Colon (tissue), 2 donors: ENCODE data around the gene FLVCR2.

ENCODE experiments used
- FAIRE-seq: peaks from 2 replicates; lab custom pipeline; 2012; peaks lifted over from hg19 to GRCh38; lab: Jason Lieb, UNC
- donor health status: control.
- donor health status: control.

Gene FLVCR2

DNA sequence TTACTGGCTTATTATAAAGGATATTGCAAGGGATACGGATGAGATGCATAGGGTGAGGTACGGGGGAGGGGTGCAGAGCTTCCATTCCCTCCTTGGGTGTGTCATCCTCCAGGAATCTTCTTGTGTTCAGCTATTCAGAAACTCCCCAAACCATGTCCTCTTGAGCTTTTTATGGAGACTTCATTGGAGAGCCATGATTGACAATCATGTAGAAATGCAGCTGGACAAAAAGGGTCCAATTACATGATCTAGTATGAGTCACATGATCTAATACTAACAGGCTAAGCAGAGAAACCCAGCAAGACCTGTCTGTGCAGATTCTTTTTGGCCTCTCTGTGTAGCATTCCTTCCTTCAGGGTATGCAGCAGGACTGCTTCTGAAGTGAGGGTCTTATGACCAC is 23.9 kb upstream of the FLVCR2 start:
- no peak for FAIRE-seq

DNA sequence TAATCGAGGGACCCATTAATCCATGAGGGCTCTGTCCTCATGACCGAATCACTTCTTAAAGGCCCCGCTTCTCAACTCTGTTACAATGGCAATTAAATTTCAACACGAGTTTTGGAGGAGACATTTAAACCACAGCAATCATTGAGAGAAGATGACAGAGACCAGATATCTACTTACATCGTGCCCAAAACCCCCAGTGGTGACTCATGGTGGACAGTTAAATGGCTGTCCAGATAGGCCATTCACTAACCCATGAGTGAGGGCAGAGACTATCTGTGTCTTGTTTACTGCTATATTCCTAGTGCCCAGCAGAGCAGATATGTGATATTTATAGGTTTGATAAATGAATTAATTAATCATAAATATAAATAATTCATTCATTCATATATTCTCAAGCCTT is 20.0 kb upstream of the FLVCR2 start:
- no peak for FAIRE-seq

DNA sequence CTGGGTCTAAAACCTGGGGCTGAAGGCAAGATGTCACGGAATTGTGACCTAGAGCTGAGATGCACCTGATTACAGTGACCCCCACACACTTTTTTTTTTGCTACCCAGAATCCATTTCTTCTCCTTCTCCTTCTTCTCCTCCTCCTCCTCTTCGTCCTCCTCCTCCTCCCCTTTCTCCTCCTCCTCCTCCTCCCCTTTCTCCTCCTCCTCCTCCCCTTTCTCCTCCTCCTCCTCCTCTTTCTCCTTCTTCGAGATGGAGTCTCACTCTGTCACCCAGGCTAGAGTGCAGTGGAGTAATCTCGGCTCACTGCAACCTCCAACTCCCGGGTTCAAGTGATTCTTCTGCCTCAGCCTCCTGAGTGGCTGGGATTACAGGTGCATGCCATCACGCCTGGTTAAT is 19.4 kb upstream of the FLVCR2 start:
- no peak for FAIRE-seq

DNA sequence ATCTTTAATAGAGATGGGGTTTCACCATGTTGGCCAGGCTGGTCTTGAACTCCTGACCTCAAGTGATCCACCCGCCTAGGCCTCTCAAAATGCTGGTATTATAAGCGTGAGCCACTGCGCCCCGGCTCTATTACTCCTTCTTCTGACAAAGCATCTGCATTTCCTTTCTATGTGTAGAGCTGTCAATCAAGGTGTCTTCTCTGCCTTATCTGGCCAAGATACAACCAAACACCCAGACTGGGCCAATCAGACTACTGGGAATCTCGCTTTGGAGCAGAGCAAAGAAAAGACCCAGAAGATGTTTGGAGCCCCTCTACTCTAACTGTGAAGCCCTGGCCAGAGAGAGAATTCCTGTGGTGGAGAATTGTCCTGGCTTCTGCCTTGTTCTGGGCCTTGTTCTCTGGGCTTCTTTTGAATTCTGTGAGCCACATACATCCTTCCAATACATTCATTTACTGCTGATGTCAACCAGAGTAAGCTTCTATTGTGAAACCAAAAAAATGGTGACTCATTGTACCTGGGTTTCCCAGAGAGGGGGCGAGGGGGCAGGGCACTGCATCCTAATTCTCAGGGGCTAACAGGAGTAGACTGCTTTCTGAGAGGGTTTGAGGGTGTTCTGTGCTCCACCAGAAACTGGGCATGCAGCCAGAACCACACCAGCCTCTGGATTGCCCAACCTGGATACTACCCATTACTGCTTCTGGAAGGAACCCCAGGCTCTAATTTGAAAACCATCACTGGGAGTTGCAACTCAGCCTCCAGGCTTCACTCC is 18.8 kb upstream of the FLVCR2 start:
- FAIRE-seq: no peak

DNA sequence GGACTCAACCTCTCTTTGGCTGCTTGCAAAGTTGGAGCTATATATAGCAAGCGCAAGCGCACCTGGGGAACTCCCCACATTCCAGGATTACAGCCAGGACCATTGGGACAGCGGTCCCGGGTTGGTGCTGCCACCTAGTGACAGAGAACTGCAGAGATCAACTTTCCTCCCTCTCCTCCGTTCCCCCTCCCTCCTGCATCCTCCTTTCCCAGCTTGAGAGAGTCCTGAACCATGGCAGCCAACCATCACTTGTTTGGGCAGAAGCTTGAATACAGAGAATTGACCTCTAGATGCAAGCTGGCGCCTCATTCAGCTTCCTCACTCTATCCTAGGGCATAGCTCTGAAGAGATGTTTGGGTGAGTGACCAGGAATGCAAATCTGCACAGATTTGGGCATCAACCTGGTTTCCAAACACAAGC is 17.4 kb upstream of the FLVCR2 start:
- no peak for FAIRE-seq

DNA sequence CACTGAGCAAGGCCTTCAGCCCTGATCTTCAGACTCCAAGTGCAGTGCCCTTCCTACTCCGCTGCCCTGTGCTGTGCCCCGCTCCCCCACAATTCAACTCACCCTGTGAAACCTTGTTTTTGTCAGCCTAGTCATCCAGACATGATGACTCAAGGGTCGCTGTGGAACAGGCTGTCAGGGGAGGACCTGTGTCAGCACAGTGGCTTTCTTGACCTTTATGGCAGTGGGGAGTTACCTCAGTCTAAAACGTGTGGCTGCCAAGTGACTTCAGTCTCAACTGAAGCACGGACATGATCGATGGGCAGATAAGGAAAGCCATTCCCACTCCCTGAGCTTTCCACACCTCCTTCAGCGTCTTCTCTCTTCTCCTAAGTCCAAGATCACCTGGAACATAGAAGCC is 16.3 kb upstream of the FLVCR2 start:
- no peak for FAIRE-seq

DNA sequence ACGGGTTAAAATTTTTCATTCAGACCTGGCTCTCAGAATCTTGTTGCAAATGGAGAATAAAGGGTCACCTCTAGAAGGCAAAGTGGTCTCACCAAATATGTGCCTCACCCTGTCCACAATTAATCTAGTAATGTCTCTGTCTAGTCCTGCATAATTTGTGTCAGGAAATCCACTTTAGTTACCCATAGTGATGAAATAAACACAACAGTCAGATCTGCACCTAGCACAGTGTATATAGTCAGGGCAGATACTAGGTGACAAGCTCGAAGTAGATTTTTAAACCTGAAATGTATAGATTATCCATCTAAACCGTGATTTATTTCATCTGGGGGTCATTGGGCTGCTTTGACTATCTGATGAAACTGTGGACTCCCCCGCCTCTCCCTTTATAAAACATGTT is 15.9 kb upstream of the FLVCR2 start:
- FAIRE-seq: no peak

DNA sequence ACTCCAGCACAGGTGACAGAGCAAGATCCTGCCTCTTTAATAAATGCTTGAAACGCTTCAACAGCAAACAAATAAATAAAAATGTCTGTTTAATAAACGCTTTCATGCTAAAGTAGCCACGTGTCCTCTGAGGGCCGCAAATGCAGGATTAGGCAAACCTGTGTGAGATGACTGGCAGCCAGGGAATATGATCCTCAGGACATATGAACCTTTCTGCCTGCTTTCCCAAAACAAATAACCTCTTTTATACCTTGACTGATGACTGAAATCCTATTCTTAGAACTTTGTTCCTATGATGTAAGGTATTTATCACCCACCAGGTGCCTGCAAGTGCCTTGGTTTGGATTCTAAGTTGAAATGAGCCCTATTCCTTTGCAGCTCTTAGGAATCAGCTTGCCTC is 14.5 kb upstream of the FLVCR2 start:
- FAIRE-seq: no peak

DNA sequence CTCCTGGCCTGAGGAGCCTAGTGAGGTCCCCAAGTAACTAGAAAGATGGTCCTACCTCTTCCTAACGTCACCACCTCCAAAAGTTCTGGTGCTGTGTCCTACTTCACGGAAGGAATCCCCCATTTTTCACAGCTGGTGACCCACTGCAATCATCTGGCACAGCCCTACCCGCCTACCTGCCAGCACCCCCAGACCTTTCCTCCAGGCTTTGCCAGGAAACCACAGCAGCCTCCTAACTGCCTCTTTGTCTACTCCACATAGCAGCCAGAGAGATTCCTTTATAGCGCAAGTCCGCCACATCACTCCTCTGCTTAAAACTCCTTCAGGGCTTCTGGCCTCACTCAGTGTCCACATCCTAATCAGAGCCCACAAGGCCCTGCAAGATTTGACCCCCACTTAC is 13.4 kb upstream of the FLVCR2 start:
- no peak for FAIRE-seq

DNA sequence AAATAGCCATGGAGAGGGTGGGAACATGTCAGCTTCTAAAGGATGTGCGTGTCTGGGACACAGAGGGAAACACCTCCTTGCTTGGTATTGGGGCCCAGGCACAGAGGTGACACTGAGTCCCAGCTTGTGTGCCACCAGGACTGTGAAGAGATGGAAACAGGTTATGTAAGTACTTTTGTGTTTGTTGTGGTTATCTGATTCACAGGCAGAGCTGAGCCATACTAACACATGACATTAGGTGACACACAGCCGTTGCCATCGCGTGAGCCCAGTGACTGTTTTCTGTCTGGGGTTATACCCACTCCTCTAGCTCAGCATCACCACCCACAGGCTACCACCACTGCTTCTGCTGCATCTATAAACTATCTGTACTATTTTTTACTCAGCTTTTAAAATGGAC is 12.1 kb upstream of the FLVCR2 start:
- FAIRE-seq: no peak

DNA sequence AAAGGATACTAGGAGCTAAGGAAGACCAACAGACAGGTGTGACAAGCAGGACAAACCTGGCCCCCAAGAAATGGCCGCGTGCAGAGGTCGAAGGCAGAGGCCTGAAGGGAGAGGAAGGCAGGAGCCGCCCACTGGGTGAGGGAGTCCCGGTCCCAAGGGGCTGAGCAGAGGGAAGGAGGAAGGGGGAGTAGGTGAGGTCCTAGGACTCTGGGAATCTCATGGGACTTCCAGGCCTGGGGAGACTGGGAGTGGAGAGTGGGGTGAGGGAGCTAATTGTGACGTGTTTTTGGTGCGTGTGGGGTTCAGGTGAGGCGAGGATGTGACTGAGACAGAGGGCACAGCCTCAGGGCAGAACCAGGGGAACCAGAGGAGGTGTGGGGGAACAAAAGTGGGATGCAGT is 11.7 kb upstream of the FLVCR2 start:
- FAIRE-seq: no peak

DNA sequence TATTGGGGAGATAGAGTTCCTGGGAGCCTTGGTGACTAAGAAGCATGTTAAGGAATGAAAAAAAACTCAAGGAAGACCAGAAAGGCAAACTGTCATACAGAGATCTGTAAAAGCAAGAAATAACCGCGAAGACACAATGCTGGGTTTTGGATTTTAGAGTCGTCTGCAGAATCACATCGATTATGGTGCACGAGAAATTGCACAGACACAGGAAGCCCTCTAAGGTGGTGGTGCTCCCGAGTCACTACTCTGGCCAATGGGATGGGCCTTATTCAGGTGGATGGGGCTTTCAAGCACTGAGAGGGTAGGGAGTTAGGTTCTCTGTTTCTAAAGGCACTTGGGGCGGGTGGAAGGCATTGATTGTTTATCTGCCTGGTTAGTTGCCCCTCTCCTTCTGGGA is 10.3 kb upstream of the FLVCR2 start:
- FAIRE-seq: no peak

DNA sequence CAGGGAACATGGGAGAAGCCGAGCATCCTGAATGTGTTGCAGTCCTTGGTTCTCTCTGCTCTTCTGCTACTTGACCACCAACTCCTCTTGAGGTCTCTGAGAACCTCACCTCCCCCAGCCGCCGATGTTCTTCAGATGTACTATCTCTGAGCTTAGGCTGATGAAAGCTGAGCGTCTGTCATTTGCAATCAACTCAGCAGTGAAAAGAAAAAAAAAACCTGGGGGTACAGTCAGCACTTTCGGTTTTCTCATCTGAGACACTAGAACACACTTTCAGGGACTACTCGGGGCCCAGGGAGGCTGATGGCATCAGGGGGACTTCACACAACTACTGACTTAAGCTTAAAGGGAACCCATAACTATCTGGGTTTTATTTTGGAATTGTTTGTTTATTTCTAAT is 9.6 kb upstream of the FLVCR2 start:
- no peak for FAIRE-seq

DNA sequence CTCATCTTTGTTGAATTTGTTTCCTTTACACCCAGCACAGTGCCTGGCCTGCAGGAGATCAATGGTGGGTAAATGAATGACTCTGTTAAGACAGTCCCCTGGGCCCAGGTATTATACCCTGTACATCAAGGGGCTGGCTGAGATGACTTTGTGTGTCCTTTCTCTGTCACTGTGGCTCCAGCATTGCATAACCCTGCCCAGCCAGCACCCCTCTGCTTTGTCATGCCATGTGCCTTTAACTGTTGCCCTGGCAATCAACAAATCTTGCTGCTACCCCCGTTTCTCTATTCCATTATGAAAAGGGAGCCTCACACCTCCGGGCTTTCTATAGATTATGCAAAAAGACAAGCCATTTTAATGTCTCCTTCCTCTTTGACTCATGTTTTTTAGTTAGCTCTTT is 7.6 kb upstream of the FLVCR2 start:
- no peak for FAIRE-seq

DNA sequence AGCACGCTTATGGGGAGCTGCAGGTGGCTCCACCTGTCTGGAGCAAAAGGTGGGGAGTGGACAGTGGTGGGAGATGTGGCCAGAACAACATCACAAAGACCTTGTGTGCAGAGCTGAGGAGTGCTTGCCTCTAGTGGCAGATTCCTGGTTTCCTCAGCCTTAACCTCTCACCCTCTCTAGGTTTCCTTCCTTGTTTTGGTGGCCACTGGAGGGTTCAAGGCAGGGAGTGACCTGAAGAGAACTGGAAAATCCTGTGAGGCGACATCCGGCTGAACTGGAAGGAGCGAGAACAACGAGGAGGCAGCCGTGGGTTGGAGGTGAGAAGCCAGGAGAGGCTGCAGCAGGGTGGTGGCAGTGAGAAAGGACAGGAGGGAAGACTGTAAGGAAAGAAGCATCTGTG is 6.3 kb upstream of the FLVCR2 start:
- no peak for FAIRE-seq

DNA sequence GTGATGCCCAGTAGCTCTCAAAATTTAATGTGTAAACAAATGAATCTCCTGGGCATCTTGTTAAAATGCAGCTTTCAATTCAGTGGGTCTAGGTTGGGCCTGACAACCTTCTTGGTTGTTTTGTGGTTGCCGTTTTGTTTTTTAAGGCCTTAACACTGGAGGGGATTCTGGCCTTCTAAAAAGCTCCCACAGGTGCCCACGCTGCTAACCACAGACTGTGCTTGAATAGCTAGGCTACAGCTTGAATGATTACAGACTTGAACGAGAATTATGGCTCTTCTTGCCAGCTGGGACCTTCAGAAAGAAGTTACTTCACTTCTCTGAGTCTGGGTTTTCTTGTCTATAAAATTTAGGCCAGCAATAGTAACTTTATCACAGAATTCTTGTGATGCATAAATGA is 1.3 kb upstream of the FLVCR2 start:
- FAIRE-seq: no peak

DNA sequence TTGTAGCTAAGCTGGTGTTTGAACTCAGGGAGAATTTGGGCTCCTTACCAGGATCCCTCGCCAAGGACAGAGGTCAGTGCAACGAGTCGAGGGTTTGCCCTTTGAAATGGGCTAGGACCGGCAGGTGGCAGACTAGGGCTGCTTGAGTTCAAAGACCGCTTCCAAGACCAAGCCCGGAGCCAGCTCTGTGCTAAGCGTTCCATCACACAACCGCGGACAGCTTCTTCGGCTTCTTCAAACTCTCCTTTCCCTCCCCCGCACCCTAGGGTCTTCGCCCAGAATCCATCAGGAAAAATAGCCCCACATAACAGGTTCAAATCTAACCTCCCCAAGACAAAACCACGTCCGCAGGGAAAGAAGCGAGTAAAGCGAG is 705 bp upstream of the FLVCR2 start:
- FAIRE-seq: no peak

DNA sequence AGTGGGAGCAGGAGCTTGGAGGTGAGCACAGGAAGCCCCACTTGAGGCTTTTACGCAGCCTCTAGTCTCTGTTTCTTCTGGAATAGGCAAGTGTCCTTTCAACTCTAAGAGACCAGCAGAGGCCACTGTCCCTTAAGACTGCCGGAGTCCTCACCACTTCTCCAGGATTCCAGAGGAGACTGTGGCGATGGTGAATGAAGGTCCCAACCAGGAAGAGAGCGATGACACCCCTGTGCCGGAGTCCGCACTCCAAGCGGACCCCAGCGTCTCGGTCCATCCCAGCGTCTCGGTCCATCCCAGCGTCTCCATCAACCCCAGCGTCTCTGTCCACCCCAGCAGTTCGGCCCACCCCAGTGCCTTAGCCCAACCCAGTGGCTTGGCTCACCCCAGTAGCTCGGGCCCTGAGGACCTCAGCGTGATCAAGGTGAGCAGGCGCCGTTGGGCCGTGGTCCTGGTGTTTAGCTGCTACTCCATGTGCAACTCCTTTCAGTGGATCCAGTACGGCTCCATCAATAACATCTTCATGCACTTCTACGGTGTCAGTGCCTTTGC is 442 bp downstream of the FLVCR2 start:
- FAIRE-seq: no peak

DNA sequence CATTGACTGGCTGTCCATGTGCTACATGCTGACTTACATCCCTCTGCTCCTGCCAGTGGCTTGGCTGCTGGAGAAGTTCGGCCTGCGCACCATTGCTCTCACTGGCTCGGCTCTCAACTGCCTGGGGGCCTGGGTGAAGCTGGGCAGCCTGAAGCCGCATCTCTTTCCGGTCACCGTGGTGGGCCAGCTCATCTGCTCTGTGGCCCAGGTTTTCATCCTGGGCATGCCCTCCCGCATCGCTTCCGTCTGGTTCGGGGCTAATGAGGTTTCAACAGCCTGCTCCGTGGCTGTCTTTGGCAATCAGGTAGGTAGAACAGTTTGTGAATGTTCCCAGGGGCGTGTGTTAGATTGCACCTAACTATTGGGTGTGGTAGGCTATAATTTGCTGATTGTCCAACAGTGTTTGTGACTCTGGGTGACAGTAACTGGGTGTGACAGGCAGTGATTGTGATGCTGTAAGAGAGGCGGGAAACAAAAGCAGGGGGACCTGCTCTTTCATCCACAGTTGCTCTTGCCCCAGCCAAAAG is 981 bp downstream of the FLVCR2 start:
- no peak for FAIRE-seq

DNA sequence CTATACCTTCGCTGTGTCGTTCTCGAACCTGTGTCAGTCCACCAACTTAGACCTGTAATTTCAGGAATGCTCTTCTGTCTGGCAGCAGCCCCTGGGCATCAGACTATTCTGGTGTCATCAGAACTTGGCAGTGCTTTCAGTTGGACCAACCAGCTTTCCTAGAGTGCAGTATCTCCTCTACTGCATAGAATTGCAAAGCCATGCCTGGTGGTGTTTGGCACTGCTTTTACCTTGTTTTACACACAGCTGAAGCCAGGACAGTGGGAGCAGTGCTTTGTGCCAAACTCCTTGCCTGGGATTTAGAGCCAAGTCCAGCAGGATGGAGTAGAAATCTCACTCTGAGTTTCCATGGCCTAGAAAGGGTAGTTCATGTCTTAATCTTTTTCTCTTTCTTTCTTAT is 1.5 kb downstream of the FLVCR2 start:
- FAIRE-seq: no peak

DNA sequence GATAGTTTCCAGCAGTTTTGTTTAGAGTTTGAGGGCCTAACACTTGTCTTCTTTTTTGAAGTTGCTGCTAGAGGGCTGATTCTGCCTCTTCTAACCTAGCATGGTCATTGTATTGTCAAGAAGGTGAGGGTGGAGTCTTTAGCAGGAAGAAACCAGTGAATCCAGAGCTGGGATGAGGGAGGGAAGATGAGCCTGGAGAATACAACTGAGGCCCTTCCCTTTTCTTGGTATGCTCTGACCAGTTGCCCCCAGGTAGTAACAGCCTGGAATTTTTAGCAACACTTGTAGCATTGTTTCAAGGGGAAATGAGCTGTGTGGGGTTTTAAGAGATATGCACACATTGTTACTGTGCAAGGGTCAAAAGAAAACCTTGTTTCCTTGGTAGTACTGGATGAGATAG is 9.0 kb downstream of the FLVCR2 start:
- no peak for FAIRE-seq

DNA sequence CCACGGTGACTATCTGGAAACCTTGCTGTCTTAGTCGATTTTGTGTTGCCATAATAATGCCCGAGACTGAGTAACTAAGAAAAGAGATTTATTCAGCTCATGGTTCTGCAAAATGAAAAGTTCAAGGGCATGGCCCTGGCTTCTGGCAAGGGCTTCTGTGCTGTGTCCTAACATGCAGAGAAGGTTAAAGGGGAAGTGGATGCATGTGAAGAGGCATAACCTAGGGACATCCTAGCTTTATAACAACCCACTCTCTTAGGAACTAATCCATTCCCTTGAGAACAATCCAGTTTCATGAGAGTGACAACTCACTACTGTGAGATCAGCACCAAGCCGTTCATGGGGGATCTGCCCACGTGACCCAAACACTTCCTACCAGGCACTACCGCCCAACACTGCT is 11.5 kb downstream of the FLVCR2 start:
- FAIRE-seq: no peak

DNA sequence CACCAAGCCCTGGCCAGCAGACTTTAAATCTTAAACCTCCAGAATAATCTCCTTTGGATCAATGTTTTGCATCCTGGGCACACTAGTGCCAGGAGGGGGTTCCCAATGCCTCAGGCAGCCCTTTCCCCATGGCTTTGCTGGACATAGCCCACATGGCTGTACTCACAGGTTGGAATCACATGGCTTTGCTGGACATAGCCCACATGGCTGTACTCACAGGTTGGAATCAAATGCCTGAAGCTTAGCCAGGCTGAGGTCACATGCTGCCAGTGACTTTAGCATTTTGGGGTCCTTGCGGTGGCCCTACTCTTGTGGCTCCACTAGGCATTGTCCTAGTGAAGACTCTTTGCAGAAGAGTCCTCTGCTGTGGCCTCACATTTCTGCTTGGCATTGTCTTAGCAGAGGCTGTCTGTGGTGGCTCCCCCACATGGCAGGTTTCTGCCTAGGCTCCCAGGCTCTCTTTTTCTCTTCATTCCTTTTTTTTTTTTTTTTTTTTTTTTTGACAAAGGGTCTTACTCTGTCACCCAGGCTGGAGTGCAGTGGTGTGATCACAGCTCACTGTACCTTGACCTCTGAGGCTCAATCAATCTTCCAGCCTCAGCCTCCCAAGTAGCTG is 13.0 kb downstream of the FLVCR2 start:
- no peak for FAIRE-seq
